Panc1 (cell line): ENCODE data around the gene FAM216A. TPM values are rescaled to one million over a fixed set of nuclear protein-coding genes. Genes with fewer than 3 reads are reported as not detected.
A peak's percentile ranks its signal among the peaks of the same experiment; 100 is the strongest.

Source experiments
- ATAC-seq: fragments of 200-7000 bp; cut with Tn5 transposase; 2 replicates; pipeline ENCODE4 v1.9.1; 2020; ENCODE audit warnings: mild to moderate bottlenecking, moderate library complexity
- BruUV-seq: library from RNA; stranded (reverse); fragments of 400-500 nt; replicated peaks from 2 replicates; lab custom pipeline; 2021; lab: Mats Ljungman, UMichigan
- CTCF ChIA-PET: fragments of 300-600 bp; sonication (Branson Sonifier 250); formaldehyde crosslinking; loops from one replicate; lab custom pipeline; 2022; ENCODE audit warnings: antibody characterized with exemption; lab: Charles Lee
- POLR2A ChIA-PET: fragments of 300-600 bp; sonication (Branson Sonifier 250); formaldehyde crosslinking; loops from one replicate; lab custom pipeline; 2022; ENCODE audit warnings: antibody characterized with exemption; lab: Charles Lee
- DNase-seq: peaks from one replicate; pipeline ENCODE4 v3.0.0-alpha.2; 2010; ENCODE audit warnings: low read depth, low spot score
- H3K27ac ChIP-seq: 2 replicates; pipeline ENCODE4 v1.5.1; 2011; ENCODE audit warnings: mild to moderate bottlenecking, low read length, inconsistent platforms
- H3K27me3 ChIP-seq: fragments of 200-500 bp; sonication (Bioruptor generic); 2 replicates; pipeline ENCODE4 v1.6.0; 2014; ENCODE audit warnings: low read length, inconsistent platforms; ENCODE audit not compliant: control insufficient read depth, insufficient read depth
- H3K36me3 ChIP-seq: fragments of 200-500 bp; sonication (Bioruptor generic); 2 replicates; pipeline ENCODE4 v1.5.1; 2014; ENCODE audit warnings: inconsistent platforms, mild to moderate bottlenecking, low read length, moderate library complexity; ENCODE audit not compliant: control insufficient read depth, insufficient read depth
- H3K4me1 ChIP-seq: 2 replicates; pipeline ENCODE4 v1.5.1; 2011; ENCODE audit warnings: inconsistent platforms, mild to moderate bottlenecking, low read length, moderate library complexity; ENCODE audit not compliant: control insufficient read depth, insufficient read depth
- H3K4me3 ChIP-seq, 2 experiments: 2 replicates each; pipeline ENCODE4 v1.5.1; 2011 to 2012; ENCODE audit warnings: low read depth in 2 of 2, low read length in 2 of 2, mild to moderate bottlenecking in 2 of 2, inconsistent platforms in 1 of 2, moderate library complexity in 1 of 2
- H3K9me3 ChIP-seq: fragments of 200-500 bp; sonication (Bioruptor generic); 2 replicates; pipeline ENCODE4 v1.5.1; 2014; ENCODE audit warnings: low read depth, mild to moderate bottlenecking, inconsistent platforms, low read length, moderate library complexity; ENCODE audit not compliant: control insufficient read depth, insufficient read depth
- POLR2AphosphoS5 ChIP-seq: IDR thresholded peaks from 2 replicates; pipeline ENCODE4 v1.6.1; 2012; ENCODE audit warnings: mild to moderate bottlenecking, low read depth, low read length, moderate library complexity
- SIN3A ChIP-seq: IDR thresholded peaks from 2 replicates; pipeline ENCODE4 v1.6.1; 2012; ENCODE audit warnings: low read depth, mild to moderate bottlenecking, low read length, moderate library complexity, borderline replicate concordance; ENCODE audit not compliant: insufficient read depth
- TCF7L2 ChIP-seq: IDR thresholded peaks from 2 replicates; pipeline ENCODE4 v1.6.1; 2011; ENCODE audit warnings: mild to moderate bottlenecking, low read depth, low read length, inconsistent platforms
- in situ Hi-C: cut with HindIII; loops from 2 replicates; pipeline ENCODE4 v1.10.0; 2016; ENCODE audit warnings: low sequenced_read_pairs, low pct_unique_long_range_greater_than_20kb
- intact Hi-C: fragments of 100-400 bp; cut with micrococcal nuclease; formaldehyde crosslinking; loops from one replicate; pipeline ENCODE4 v1.10.0; 2022; ENCODE audit not compliant: unreplicated experiment
- total RNA-seq: library from RNA; stranded (reverse); gene quantifications from one replicate; pipeline ENCODE4 v1.2.1, GENCODE V29; 2021; ENCODE audit not compliant: unreplicated experiment
- TF ChIP-seq, protein P1 (sequence below), 2 experiments: IDR thresholded peaks; 2 replicates each; pipeline ENCODE4 v1.6.1; 2011 to 2012; ENCODE audit warnings: low read depth in 2 of 2, control low read depth in 1 of 2, low read length in 1 of 2, mild to moderate bottlenecking in 1 of 2, moderate library complexity in 1 of 2; ENCODE audit not compliant: insufficient read depth in 1 of 2
- TF ChIP-seq, protein P2 (sequence below): fragments of 450-650 bp; IDR thresholded peaks from 2 replicates; pipeline ENCODE4 v1.5.1; 2017; ENCODE audit warnings: mild to moderate bottlenecking

Gene FAM216A
- total RNA-seq, 1 experiment from 2014 or later: 22.3 TPM

DNA sequence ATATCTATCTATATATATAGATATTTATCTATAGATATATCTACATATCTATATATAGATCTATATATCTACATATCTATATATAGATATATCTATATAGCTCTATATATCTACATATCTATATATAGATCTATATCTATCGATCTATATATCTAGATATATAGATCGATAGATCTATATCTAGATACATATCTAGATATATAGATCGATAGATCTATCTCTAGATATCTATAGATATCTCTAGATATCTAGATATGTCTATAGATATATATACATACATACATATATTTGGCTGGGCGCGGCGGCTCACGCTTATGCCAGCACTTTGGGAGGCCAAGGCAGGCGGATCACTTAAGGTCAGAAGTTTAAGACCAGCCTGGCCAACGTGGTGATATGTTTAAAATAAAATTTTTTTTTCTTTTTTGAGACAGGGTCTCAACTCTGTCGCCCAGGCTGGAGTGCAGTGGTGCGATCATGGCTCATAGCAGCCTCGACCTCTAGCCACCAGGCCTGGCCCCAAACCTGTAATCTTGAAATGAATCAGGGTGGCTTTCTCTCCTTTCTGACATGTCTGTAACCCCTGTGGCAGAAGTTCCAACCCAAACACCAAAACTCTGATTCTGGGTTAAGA, 36.6 kb upstream of the FAM216A start:
- POLR2A ChIA-PET: interaction anchor here (0.7 kb wide), 1 partner anchor 385 kb away, joined by 3 read pairs; no protein-coding TSS in a partner anchor
- no TSS peak for BruUV-seq
- H3K4me3 ChIP-seq: peak overlapping the region; percentile 49 to 50
- CTCF ChIA-PET: interaction anchor here (0.6 to 1.6 kb wide), 15 partner anchors 11 to 581 kb away, joined by 3 to 19 read pairs (median 4); partner anchors contain the start of gene FAM216A
- in situ Hi-C loops: no loop called here
- no peak for ATAC-seq
- no peak overlapping the region; the same call in 1 of the 2 replicates for H3K27ac ChIP-seq
- no peaks in the 10 kb centered on the region for H3K9me3 ChIP-seq
- H3K27me3 ChIP-seq: no peaks in the 10 kb centered on the region
- H3K4me1 ChIP-seq: no peaks in the 10 kb centered on the region; the same call in 1 of the 2 replicates
- DNase-seq: no peak
- peaks cover 14% of the 10 kb centered on the region for H3K36me3 ChIP-seq
- no peak for TF ChIP-seq TCF7L2
- TF ChIP-seq, protein P1, sequence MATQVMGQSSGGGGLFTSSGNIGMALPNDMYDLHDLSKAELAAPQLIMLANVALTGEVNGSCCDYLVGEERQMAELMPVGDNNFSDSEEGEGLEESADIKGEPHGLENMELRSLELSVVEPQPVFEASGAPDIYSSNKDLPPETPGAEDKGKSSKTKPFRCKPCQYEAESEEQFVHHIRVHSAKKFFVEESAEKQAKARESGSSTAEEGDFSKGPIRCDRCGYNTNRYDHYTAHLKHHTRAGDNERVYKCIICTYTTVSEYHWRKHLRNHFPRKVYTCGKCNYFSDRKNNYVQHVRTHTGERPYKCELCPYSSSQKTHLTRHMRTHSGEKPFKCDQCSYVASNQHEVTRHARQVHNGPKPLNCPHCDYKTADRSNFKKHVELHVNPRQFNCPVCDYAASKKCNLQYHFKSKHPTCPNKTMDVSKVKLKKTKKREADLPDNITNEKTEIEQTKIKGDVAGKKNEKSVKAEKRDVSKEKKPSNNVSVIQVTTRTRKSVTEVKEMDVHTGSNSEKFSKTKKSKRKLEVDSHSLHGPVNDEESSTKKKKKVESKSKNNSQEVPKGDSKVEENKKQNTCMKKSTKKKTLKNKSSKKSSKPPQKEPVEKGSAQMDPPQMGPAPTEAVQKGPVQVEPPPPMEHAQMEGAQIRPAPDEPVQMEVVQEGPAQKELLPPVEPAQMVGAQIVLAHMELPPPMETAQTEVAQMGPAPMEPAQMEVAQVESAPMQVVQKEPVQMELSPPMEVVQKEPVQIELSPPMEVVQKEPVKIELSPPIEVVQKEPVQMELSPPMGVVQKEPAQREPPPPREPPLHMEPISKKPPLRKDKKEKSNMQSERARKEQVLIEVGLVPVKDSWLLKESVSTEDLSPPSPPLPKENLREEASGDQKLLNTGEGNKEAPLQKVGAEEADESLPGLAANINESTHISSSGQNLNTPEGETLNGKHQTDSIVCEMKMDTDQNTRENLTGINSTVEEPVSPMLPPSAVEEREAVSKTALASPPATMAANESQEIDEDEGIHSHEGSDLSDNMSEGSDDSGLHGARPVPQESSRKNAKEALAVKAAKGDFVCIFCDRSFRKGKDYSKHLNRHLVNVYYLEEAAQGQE (IDR thresholded peaks at IDR 0.05; ENCODE audit: insufficient read depth in 1 of 2, low read depth in 2 of 2, low read length in 1 of 2): no peak
- intact Hi-C loops: loop anchor here (10.0 kb wide), 1 partner anchor 77 kb away; no protein-coding TSS in a partner anchor

DNA sequence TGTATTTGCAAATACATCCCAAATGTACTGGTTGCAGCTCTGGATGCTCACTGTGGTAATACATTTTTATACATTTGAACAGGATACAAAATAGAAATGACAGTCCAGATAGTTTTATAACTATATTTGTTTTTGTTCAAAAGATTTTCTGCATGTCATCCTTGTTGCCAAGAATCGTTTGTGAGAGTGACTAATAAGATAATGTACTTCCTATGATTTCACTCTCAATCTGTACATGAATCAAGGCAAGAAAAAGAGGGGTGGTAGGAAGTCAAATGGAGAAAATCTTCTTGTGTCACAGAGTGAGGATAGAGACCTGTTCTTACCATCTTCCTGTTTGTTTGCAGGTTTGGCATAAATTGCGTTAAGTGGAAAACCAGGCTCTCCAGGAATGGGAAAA, 32.4 kb upstream of the FAM216A start:
- TSS peak; percentile 71 for BruUV-seq

More for the DNA sequence above, 32.4 kb upstream of the FAM216A start:
- Histone ChIP-seq H3K4me3 (no peak overlapping the region), H3K36me3 (peaks cover 19% of the 10 kb centered on the region), H3K4me1 (no peaks in the 10 kb centered on the region; the same call in 1 of the 2 replicates), H3K27ac (no peak overlapping the region), H3K9me3 (no peaks in the 10 kb centered on the region), H3K27me3 (no peaks in the 10 kb centered on the region)
- POLR2A ChIA-PET: no interaction called here
- DNase-seq (no peak), ATAC-seq (no peak)
- intact Hi-C loops: loop anchor here (10.0 kb wide), 1 partner anchor 81 kb away; no protein-coding TSS in a partner anchor
- in situ Hi-C loops: no loop called here
- TF ChIP-seq TCF7L2 (no peak), POLR2AphosphoS5 (no peak), SIN3A (no peak)
- TF ChIP-seq, protein P2, sequence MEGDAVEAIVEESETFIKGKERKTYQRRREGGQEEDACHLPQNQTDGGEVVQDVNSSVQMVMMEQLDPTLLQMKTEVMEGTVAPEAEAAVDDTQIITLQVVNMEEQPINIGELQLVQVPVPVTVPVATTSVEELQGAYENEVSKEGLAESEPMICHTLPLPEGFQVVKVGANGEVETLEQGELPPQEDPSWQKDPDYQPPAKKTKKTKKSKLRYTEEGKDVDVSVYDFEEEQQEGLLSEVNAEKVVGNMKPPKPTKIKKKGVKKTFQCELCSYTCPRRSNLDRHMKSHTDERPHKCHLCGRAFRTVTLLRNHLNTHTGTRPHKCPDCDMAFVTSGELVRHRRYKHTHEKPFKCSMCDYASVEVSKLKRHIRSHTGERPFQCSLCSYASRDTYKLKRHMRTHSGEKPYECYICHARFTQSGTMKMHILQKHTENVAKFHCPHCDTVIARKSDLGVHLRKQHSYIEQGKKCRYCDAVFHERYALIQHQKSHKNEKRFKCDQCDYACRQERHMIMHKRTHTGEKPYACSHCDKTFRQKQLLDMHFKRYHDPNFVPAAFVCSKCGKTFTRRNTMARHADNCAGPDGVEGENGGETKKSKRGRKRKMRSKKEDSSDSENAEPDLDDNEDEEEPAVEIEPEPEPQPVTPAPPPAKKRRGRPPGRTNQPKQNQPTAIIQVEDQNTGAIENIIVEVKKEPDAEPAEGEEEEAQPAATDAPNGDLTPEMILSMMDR: no peak
- TF ChIP-seq, protein P1 (IDR thresholded peaks at IDR 0.05; ENCODE audit: insufficient read depth in 1 of 2, low read depth in 2 of 2, low read length in 1 of 2): no peak
- CTCF ChIA-PET: no interaction called here
